CD14-positive monocyte (primary cell): ENCODE measurements around the gene TAS2R50. TPM values are rescaled to one million over a fixed set of nuclear protein-coding genes. Genes with fewer than 3 reads are reported as not detected.

Experiments
- DNase-seq, 3 donors: peaks; one replicate each; pipeline ENCODE4 v3.0.0-alpha.2; 2011 to 2022
- H2AFZ ChIP-seq: 2 replicates; pipeline ENCODE4 v1.6.0; 2012; ENCODE audit warnings: mild to moderate bottlenecking, low read depth, low read length, inconsistent platforms; ENCODE audit not compliant: insufficient read depth, poor library complexity, severe bottlenecking
- H3K27ac ChIP-seq, 2 donors: 1 replicate in 1 of 2; 2 replicates in 1 of 2; pipeline ENCODE4 v1.5.1; 2012 to 2013; ENCODE audit warnings: low read length in 2 of 2, control low read depth in 1 of 2, inconsistent platforms in 1 of 2, low read depth in 1 of 2, mild to moderate bottlenecking in 1 of 2
- H3K27me3 ChIP-seq, 2 donors: one replicate each; pipeline versions ENCODE4 v1.6.0 to v1.6.1; 2011 to 2013; ENCODE audit warnings: low read length in 2 of 2; ENCODE audit not compliant: control insufficient read depth in 2 of 2, insufficient read depth in 2 of 2
- H3K36me3 ChIP-seq, 2 donors: replicated peaks in 1 of 2; 1 replicate in 1 of 2; 2 replicates in 1 of 2; pipeline versions ENCODE4 v1.5.1 to v1.6.1; 2012 to 2013; ENCODE audit warnings: low read length in 2 of 2, control low read depth in 1 of 2, inconsistent platforms in 1 of 2, mild to moderate bottlenecking in 1 of 2; ENCODE audit not compliant: insufficient read depth in 2 of 2, control insufficient read depth in 1 of 2
- H3K4me1 ChIP-seq, 2 donors: 1 replicate in 1 of 2; 2 replicates in 1 of 2; pipeline versions ENCODE4 v1.5.1 to v1.6.1; 2012 to 2013; ENCODE audit warnings: low read length in 2 of 2, control low read depth in 1 of 2, inconsistent platforms in 1 of 2, mild to moderate bottlenecking in 1 of 2, moderate library complexity in 1 of 2; ENCODE audit not compliant: insufficient read depth in 2 of 2, control insufficient read depth in 1 of 2
- H3K4me2 ChIP-seq: replicated peaks from 2 replicates; pipeline ENCODE3; 2012; ENCODE audit warnings: low read length, moderate library complexity, mild to moderate bottlenecking; ENCODE audit not compliant: poor library complexity, severe bottlenecking; ENCODE audit errors: extremely low read depth
- H3K4me3 ChIP-seq, 3 experiments: fragments of 200-600 bp in 1 of 3; sonication (generic) in 1 of 3; replicated peaks in 1 of 3; 1 replicate in 2 of 3; 2 replicates in 1 of 3; pipeline ENCODE4 v1.5.1; 2011 to 2013; ENCODE audit warnings: low read length in 3 of 3, mild to moderate bottlenecking in 3 of 3, control low read depth in 2 of 3, low read depth in 2 of 3, inconsistent platforms in 1 of 3, moderate library complexity in 1 of 3
- H3K79me2 ChIP-seq: 2 replicates; pipeline ENCODE4 v1.6.0; 2012; ENCODE audit warnings: mild to moderate bottlenecking, control low read depth, inconsistent platforms, low read length, moderate library complexity; ENCODE audit not compliant: insufficient read depth
- H3K9ac ChIP-seq: 2 replicates; pipeline ENCODE4 v1.6.0; 2017; ENCODE audit warnings: low read length, mild to moderate bottlenecking; ENCODE audit not compliant: insufficient read depth, poor library complexity, severe bottlenecking
- H3K9me3 ChIP-seq, 2 donors: replicated peaks in 1 of 2; 1 replicate in 1 of 2; 2 replicates in 1 of 2; pipeline versions ENCODE4 v1.5.1 to v1.6.1; 2012 to 2013; ENCODE audit warnings: low read length in 2 of 2, control low read depth in 1 of 2; ENCODE audit not compliant: control insufficient read depth in 1 of 2, insufficient read depth in 1 of 2
- H4K20me1 ChIP-seq: 2 replicates; pipeline ENCODE4 v1.6.0; 2012; ENCODE audit warnings: mild to moderate bottlenecking, low read length, control low read depth, moderate library complexity; ENCODE audit not compliant: insufficient read depth
- H3K27ac Mint-ChIP-seq, 7 donors: one replicate each; pipeline ENCODE4 v1.8.0; 2020; ENCODE audit warnings: mild to moderate bottlenecking in 7 of 7, mixed read lengths in 7 of 7, moderate library complexity in 6 of 7, inconsistent platforms in 2 of 7
- H3K27me3 Mint-ChIP-seq, 3 donors: one replicate each; pipeline ENCODE4 v1.8.0; 2021 to 2022; ENCODE audit warnings: low read depth in 3 of 3, mild to moderate bottlenecking in 3 of 3, mixed read lengths in 3 of 3, moderate library complexity in 3 of 3, inconsistent platforms in 1 of 3
- H3K36me3 Mint-ChIP-seq, 2 donors: one replicate each; pipeline ENCODE4 v1.8.0; 2020; ENCODE audit warnings: mixed read lengths in 2 of 2, inconsistent platforms in 1 of 2, mild to moderate bottlenecking in 1 of 2
- H3K4me1 Mint-ChIP-seq: one replicate; pipeline ENCODE4 v1.8.0; 2020; ENCODE audit warnings: mild to moderate bottlenecking, mixed read lengths
- H3K4me3 Mint-ChIP-seq, 2 donors: one replicate each; pipeline ENCODE4 v1.8.0; 2020; ENCODE audit warnings: mild to moderate bottlenecking in 2 of 2, mixed read lengths in 2 of 2, moderate library complexity in 1 of 2
- H3K9me3 Mint-ChIP-seq, 7 donors: one replicate each; pipeline ENCODE4 v1.8.0; 2020 to 2022; ENCODE audit warnings: mixed read lengths in 7 of 7, mild to moderate bottlenecking in 6 of 7, moderate library complexity in 6 of 7, inconsistent platforms in 2 of 7
- CTCF ChIP-seq: fragments of 200-600 bp; IDR thresholded peaks from one replicate; pipeline ENCODE4 v1.8.0; 2022; ENCODE audit warnings: antibody characterized with exemption, mild to moderate bottlenecking
- WGBS: methylation state at CpG from one replicate; pipeline ENCODE4 v1.1.5; 2013; ENCODE audit warnings: missing lambda C conversion rate; ENCODE audit not compliant: insufficient coverage; 5-methylcytosine and 5-hydroxymethylcytosine counted together
- intact Hi-C, 2 donors: fragments of 100-400 bp; cut with micrococcal nuclease; formaldehyde crosslinking; loops; one replicate each; pipeline versions ENCODE4 v1.15.0 to v1.15.1; 2023
- polyA plus RNA-seq, 3 donors: library from polyadenylated mRNA; depleted of rRNA in 1 of 3; unstranded in 2 of 3; stranded (reverse) in 1 of 3; fragments of 300-500 nt in 2 of 3; fragments of >200 nt in 1 of 3; fragmentation: Illumina TruSeq in 2 of 3; gene quantifications; 1 replicate in 2 of 3; 2 replicates in 1 of 3; pipeline ENCODE4 v1.2.3, GENCODE V29; 2012 to 2021

TAS2R50 gene
- polyA plus RNA-seq, 3 donors, result 0.27 TPM; not detected in 2

- 98% methylated on average over 5 of the region's 6 CpGs for WGBS
- Histone ChIP-seq H3K79me2 (no peaks in the 10 kb centered on the region), H3K4me2 (no peak within 1 kb of the TSS), H3K27ac (no peak within 1 kb of the TSS), H3K36me3 (peaks cover 6 to 9% of the 10 kb centered on the region in 2 donors), H3K4me3 (no peak within 1 kb of the TSS), H3K4me1 (no peaks in the 10 kb centered on the region), H2AFZ (no peak within 1 kb of the TSS), H3K27me3 (no peaks in the 10 kb centered on the region), H3K9ac (no peak within 1 kb of the TSS), H4K20me1 (no peaks in the 10 kb centered on the region), H3K9me3 (peaks cover 3% of the 10 kb centered on the region in 2 donors)
- no peak for DNase-seq
- intact Hi-C loops, result no loop called here
- Mint-ChIP-seq H3K36me3 (peaks cover 19 to 45% of the 10 kb centered on the region in 2 donors), H3K27ac (peak within 1 kb of the TSS in 1 of 7 donors; percentile 60), H3K4me3 (no peak within 1 kb of the TSS), H3K9me3 (peaks cover 3 to 11% (median 5%) of the 10 kb centered on the region in 7 donors), H3K27me3 (no peaks in the 10 kb centered on the region), H3K4me1 (no peaks in the 10 kb centered on the region)
- TF ChIP-seq CTCF, result no peak
Measured at GRCh38 chr12:11031307-11031706, 44.6 kb upstream of the TAS2R50 start, which contains the start of gene TAS2R31. Gene TAS2R31 (minus strand): TSS chr12:11031407. CDS start chr12:11031335, 72 bp downstream.

GRCh38 chr12:11026118-11026517 is 39.4 kb upstream of the TAS2R50 start:
- no peaks in the 10 kb centered on the region for H3K4me1 ChIP-seq
- no peak overlapping the region for H2AFZ ChIP-seq
- no peak for TF ChIP-seq CTCF
- no peak overlapping the region for H3K9ac ChIP-seq
- peaks cover 0 to 9% of the 10 kb centered on the region in 2 donors for H3K36me3 ChIP-seq
- no peak overlapping the region for H3K4me2 ChIP-seq
- no peak for DNase-seq
- peaks cover 10 to 28% of the 10 kb centered on the region in 2 donors for H3K36me3 Mint-ChIP-seq
- H4K20me1 ChIP-seq, result no peaks in the 10 kb centered on the region
- H3K9me3 Mint-ChIP-seq, result peaks cover 5 to 15% (median 10%) of the 10 kb centered on the region in 7 donors
- peaks cover 7 to 12% of the 10 kb centered on the region in 2 donors for H3K9me3 ChIP-seq
- 92% methylated on average over 2 of the region's 6 CpGs for WGBS
- H3K27ac Mint-ChIP-seq, result no peak overlapping the region
- intact Hi-C loops, result no loop called here
- no peaks in the 10 kb centered on the region for H3K27me3 ChIP-seq
- H3K79me2 ChIP-seq, result no peaks in the 10 kb centered on the region
- no peak overlapping the region for H3K27ac ChIP-seq
- H3K4me3 ChIP-seq, result no peak overlapping the region
- H3K27me3 Mint-ChIP-seq, result no peaks in the 10 kb centered on the region
- no peaks in the 10 kb centered on the region for H3K4me1 Mint-ChIP-seq
- H3K4me3 Mint-ChIP-seq, result no peak overlapping the region
